Esophagus squamous epithelium (tissue), 5 donors: Measurements from ENCODE around the gene DNASE1L3. TPM values are rescaled to one million over a fixed set of nuclear protein-coding genes. Genes with fewer than 3 reads are reported as not detected.

Source experiments
- DNase-seq: peaks from one replicate; lab custom pipeline; 2025; lab: John Stamatoyannopoulos, UW
- H3K27ac ChIP-seq, 4 donors: fragments of 200-600 bp; sonication (generic); one replicate each; pipeline ENCODE4 v1.5.1; 2016 to 2019; ENCODE audit warnings: mild to moderate bottlenecking in 1 of 4
- H3K27me3 ChIP-seq, 4 donors: fragments of 200-600 bp; sonication (generic); 1 replicate in 3 of 4; 2 replicates in 1 of 4; pipeline versions ENCODE4 v1.5.1 to v1.6.0; 2017 to 2021; ENCODE audit warnings: antibody characterized with exemption in 1 of 4
- H3K36me3 ChIP-seq, 3 donors: fragments of 200-600 bp; sonication (generic); one replicate each; pipeline ENCODE4 v1.5.1; 2016 to 2019
- H3K4me1 ChIP-seq, 3 donors: fragments of 200-600 bp; sonication (generic); one replicate each; pipeline ENCODE4 v1.5.1; 2017 to 2019
- H3K4me3 ChIP-seq, 4 donors: fragments of 200-600 bp; sonication (generic); 1 replicate in 3 of 4; 2 replicates in 1 of 4; pipeline ENCODE4 v1.5.1; 2016 to 2019; ENCODE audit warnings: mild to moderate bottlenecking in 2 of 4, moderate library complexity in 1 of 4
- H3K9me3 ChIP-seq, 3 donors: fragments of 200-600 bp; sonication (generic); one replicate each; pipeline ENCODE4 v1.5.1; 2016 to 2019
- POLR2A ChIP-seq, 4 donors: fragments of 450-650 bp; IDR thresholded peaks; one replicate each; pipeline ENCODE4 v1.6.1; 2017; ENCODE audit warnings: antibody characterized with exemption in 4 of 4, mild to moderate bottlenecking in 4 of 4, moderate library complexity in 3 of 4
- WGBS, 2 donors: methylation state at CpG; one replicate each; pipeline ENCODE4 v1.1.5; 2018; 5-methylcytosine and 5-hydroxymethylcytosine counted together
- intact Hi-C: fragments of 100-400 bp; cut with DNase I; formaldehyde crosslinking; loops from one replicate; pipeline ENCODE4 v1.15.0; 2022
- total RNA-seq, 4 donors: library from RNA; depleted of rRNA; stranded (reverse); fragments of >200 nt; gene quantifications; one replicate each; pipeline ENCODE4 v1.1.0, GENCODE V29; 2016
- TF ChIP-seq, protein P1 (sequence below), 6 experiments: fragments of 450-650 bp in 4 of 6; fragments of 200-600 bp in 2 of 6; sonication (generic) in 2 of 6; IDR thresholded peaks; one replicate each; pipeline ENCODE4 v1.5.1; 2016 to 2019; ENCODE audit warnings: antibody characterized with exemption in 6 of 6, mild to moderate bottlenecking in 4 of 6, moderate library complexity in 4 of 6
- donor health status: DM: yes; HTN: yes; CAD: no.

The DNASE1L3 gene
- total RNA-seq, 4 donors from 2014 or later: 8.3 to 15.3 (median 11.9) TPM

DNA sequence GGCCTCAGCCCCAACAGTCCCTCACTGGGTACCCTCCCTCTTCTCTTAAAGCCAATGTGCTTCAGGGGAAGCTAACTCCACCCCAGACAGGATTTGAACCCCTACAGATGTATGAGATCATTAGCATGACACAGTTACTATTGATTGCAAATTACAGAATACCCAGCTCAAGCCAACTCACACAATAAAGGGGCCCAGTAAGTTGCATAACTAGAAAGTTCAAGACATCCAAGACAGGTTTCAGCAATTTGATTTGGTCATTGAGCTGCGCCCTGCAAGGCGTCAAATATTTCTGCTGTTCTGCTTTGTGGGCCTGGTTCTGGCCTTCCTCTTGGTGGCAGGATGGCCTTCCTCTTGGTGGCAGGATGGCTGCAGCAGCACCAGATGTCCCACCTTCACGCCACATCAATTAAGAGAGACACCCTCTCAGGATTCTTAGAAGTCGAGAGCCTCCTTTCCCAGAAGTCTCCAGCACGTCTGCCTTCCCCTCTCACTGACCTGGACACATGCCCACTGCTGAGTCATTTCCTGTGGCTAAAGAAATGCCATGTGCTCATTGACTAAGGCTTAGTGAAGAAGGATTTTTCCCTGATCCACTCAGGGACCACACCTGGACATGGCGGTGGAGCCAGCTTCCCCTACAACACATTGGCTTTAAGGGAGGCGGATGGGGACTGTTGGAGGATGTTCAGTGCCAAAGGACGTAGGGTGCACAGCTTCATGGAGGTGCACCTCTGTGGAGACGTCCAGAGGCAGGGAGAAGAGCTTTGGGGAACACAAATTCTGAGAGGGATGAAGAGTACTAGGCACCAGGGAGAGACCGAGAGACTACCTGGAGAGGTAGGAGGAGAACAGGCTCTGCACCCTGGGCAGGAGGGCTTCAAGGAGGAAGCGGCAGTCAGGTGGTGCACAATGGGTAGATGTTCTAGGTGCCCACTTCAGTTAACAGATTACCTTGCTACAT is 49.1 kb downstream of the DNASE1L3 start:
- Histone ChIP-seq H3K4me3 (no peak overlapping the region), H3K36me3 (peaks cover 3 to 94% (median 5%) of the 10 kb centered on the region in 3 donors), H3K27me3 (no peaks in the 10 kb centered on the region), H3K4me1 (peaks cover 0 to 35% (median 10%) of the 10 kb centered on the region in 3 donors), H3K9me3 (no peaks in the 10 kb centered on the region), H3K27ac (peak overlapping the region; percentile 16 to 66 (median 64))
- DNase-seq: no peak
- 68 to 69% methylated on average over 8 to 11 of the region's 11 CpGs for WGBS, 2 donors
- no peak for TF ChIP-seq POLR2A (IDR thresholded peaks at IDR 0.05)
- TF ChIP-seq, protein P1, sequence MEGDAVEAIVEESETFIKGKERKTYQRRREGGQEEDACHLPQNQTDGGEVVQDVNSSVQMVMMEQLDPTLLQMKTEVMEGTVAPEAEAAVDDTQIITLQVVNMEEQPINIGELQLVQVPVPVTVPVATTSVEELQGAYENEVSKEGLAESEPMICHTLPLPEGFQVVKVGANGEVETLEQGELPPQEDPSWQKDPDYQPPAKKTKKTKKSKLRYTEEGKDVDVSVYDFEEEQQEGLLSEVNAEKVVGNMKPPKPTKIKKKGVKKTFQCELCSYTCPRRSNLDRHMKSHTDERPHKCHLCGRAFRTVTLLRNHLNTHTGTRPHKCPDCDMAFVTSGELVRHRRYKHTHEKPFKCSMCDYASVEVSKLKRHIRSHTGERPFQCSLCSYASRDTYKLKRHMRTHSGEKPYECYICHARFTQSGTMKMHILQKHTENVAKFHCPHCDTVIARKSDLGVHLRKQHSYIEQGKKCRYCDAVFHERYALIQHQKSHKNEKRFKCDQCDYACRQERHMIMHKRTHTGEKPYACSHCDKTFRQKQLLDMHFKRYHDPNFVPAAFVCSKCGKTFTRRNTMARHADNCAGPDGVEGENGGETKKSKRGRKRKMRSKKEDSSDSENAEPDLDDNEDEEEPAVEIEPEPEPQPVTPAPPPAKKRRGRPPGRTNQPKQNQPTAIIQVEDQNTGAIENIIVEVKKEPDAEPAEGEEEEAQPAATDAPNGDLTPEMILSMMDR (IDR thresholded peaks at IDR 0.05): no peak
- intact Hi-C loops: no loop called here

DNA sequence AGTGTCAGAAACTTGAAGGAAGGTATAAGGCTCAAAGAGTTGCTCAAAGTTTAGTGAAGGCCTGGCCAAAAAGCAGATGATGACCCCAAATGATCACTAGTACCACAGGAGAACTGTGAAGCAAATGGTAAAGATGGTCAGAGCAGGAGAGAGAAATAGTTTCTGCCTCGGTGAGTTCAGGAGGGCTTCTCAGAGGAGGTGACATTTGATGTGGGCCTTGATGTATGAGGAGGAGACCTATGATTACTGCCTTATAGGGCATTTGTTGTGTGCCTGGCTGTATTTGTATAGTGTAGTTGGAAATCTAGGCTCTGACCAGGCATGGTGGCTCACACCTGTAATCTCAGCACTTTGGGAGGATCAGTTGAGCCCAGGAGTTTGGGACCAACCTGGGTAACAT is 50.4 kb downstream of the DNASE1L3 start:
- no peak overlapping the region for H3K4me3 ChIP-seq
- H3K4me1 ChIP-seq: peaks cover 0 to 32% (median 10%) of the 10 kb centered on the region in 3 donors
- H3K27ac ChIP-seq: peak overlapping the region in 1 of 4 donors; percentile 66
- intact Hi-C loops: no loop called here
- peaks cover 5 to 94% (median 8%) of the 10 kb centered on the region in 3 donors for H3K36me3 ChIP-seq
- no peaks in the 10 kb centered on the region for H3K27me3 ChIP-seq
- no peaks in the 10 kb centered on the region for H3K9me3 ChIP-seq
- no peak for DNase-seq
- TF ChIP-seq, protein P1 (IDR thresholded peaks at IDR 0.05): no peak
- TF ChIP-seq POLR2A (IDR thresholded peaks at IDR 0.05): no peak
- WGBS, 2 donors: 94 to 100% methylated on average over 1 of the region's 1 CpG

DNA sequence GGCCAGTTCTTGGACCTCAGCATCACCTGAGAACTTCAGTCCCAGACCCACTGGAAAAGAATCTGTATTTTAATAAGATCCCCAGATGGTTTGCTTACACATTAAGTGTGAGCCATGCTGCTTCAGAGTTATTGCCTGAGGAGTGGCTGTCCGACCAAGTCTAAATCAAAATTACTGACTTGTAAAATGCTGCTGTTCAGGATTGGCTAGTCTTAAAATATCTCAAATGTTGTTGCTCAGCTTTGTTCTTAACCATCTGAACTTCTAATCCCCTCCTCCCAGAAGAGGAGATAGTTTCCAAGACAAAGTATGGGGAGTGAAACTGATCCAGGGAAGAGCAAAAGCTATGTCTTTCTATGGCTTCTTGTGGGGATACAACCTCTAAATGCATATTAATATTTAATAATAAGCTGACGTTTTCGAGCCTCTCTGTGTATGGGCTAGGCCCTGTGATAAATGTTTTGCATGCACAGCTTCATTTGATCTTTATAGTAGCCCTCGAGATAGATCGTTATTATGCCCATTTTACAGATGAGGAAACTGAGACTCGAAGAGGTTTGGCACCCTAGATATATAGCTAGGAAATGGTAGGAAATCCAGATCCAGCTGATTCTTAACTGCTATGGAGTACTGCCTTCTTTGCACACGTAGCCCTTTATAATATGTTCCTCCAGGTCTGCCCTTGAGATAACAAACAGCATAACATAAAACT is 52.2 kb downstream of the DNASE1L3 start:
- Histone ChIP-seq H3K4me1 (peaks cover 0 to 18% (median 0%) of the 10 kb centered on the region in 3 donors), H3K4me3 (no peak overlapping the region), H3K27me3 (no peaks in the 10 kb centered on the region), H3K9me3 (no peaks in the 10 kb centered on the region), H3K27ac (peak overlapping the region in 2 of 4 donors; percentile 26 to 48), H3K36me3 (peaks cover 7 to 94% (median 8%) of the 10 kb centered on the region in 3 donors)
- no peak for DNase-seq
- TF ChIP-seq POLR2A (IDR thresholded peaks at IDR 0.05): no peak
- TF ChIP-seq, protein P1 (IDR thresholded peaks at IDR 0.05): no peak
- 83 to 89% methylated on average over 7 of the region's 7 CpGs for WGBS, 2 donors
- intact Hi-C loops: no loop called here

DNA sequence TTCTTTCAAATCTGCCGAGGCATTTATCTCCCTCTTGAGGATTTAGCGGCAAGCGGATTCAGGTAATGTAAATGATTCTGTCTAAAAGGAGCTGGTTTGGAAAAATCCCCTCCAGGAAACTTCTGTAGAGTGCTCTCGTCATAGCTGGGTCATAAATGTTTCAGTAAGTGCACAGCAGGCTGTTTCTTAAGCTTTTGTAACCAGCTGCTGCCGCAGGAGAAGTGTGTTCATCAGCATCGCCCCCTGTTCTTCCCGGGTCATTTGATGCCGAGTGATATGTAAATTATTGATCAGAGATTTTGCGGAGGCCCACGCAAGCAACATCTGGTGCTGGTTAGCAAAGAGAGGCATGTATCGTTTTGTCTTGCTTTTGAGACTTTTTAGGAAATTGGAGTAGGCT is 53.1 kb downstream of the DNASE1L3 start:
- no peak for DNase-seq
- no peak overlapping the region for H3K4me3 ChIP-seq
- peaks cover 0 to 12% (median 0%) of the 10 kb centered on the region in 3 donors for H3K4me1 ChIP-seq
- no peaks in the 10 kb centered on the region for H3K9me3 ChIP-seq
- 76 to 87% methylated on average over 11 of the region's 11 CpGs for WGBS, 2 donors
- peaks cover 8 to 94% (median 13%) of the 10 kb centered on the region in 3 donors for H3K36me3 ChIP-seq
- intact Hi-C loops: no loop called here
- no peaks in the 10 kb centered on the region for H3K27me3 ChIP-seq
- H3K27ac ChIP-seq: peak overlapping the region in 3 of 4 donors; percentile 26 to 48 (median 32)
- TF ChIP-seq POLR2A (IDR thresholded peaks at IDR 0.05): no peak
- TF ChIP-seq, protein P1 (IDR thresholded peaks at IDR 0.05): no peak
